C1 segment of cervical spinal cord (tissue), 14 donors: ENCODE measurements around the gene KAZN.

ENCODE experiments used
- DNase-seq, 14 donors: peaks; one replicate each; lab custom pipeline; 2025; lab: John Stamatoyannopoulos, UW

The KAZN gene

GRCh38 chr1:14739082-14739832 lies 140.8 kb downstream of the KAZN start:
- DNase-seq = no peak

- no peak for DNase-seq
These were observed 141.5 kb downstream of the KAZN start for GRCh38 chr1:14740016-14740415.

- no peak for DNase-seq
These were observed 142.6 kb downstream of the KAZN start for GRCh38 chr1:14741082-14741481.

GRCh38 chr1:14741532-14741931 lies 143.0 kb downstream of the KAZN start:
- no peak for DNase-seq

GRCh38 chr1:14742181-14742980 lies 143.9 kb downstream of the KAZN start:
- no peak for DNase-seq

GRCh38 chr1:14743368-14743767 lies 144.9 kb downstream of the KAZN start:
- peak in 1 of 14 donors; percentile 18 for DNase-seq

GRCh38 chr1:14745001-14745720 lies 146.7 kb downstream of the KAZN start:
- DNase-seq = no peak

- no peak for DNase-seq
These were observed 147.3 kb downstream of the KAZN start for GRCh38 chr1:14745789-14746188.

GRCh38 chr1:14746393-14746792 lies 147.9 kb downstream of the KAZN start:
- DNase-seq = no peak

- DNase-seq = no peak
These were observed 149.7 kb downstream of the KAZN start for GRCh38 chr1:14748151-14748550.

GRCh38 chr1:14748977-14749376 lies 150.5 kb downstream of the KAZN start:
- no peak for DNase-seq

- no peak for DNase-seq
These were observed 152.0 kb downstream of the KAZN start for GRCh38 chr1:14750490-14750889.

- DNase-seq = peak in 2 of 14 donors; percentile 50 to 54
These were observed 157.2 kb downstream of the KAZN start for GRCh38 chr1:14755518-14756252.

GRCh38 chr1:14756589-14757285 lies 158.3 kb downstream of the KAZN start:
- no peak for DNase-seq

GRCh38 chr1:14757286-14757625 lies 158.8 kb downstream of the KAZN start:
- no peak for DNase-seq

- no peak for DNase-seq
These were observed 160.7 kb downstream of the KAZN start for GRCh38 chr1:14759042-14759818.

GRCh38 chr1:14759843-14760242 lies 161.4 kb downstream of the KAZN start:
- no peak for DNase-seq

- no peak for DNase-seq
These were observed 162.3 kb downstream of the KAZN start for GRCh38 chr1:14760780-14761179.

GRCh38 chr1:14761291-14762153 lies 163.0 kb downstream of the KAZN start:
- no peak for DNase-seq
